ENCODE results near the gene MLKL. TPM values are rescaled to one million over a fixed set of nuclear protein-coding genes. Genes with fewer than 3 reads are reported as not detected.
A peak's percentile ranks its signal among the peaks of the same experiment; 100 is the strongest.

The MLKL gene
- total RNA-seq, 1 experiment from 2014 or later, result 4.3 TPM

- DNase-seq (ENCODE audit: low spot score) (no peak), ATAC-seq (no peak)
- Mint-ChIP-seq H3K4me1 (no peaks in the 10 kb centered on the region), H3K4me3 (no peak overlapping the region), H3K27me3 (ENCODE audit: low read depth) (no peaks in the 10 kb centered on the region), H3K36me3 (peaks cover 60% of the 10 kb centered on the region), H3K27ac (no peak overlapping the region), H3K9me3 (no peaks in the 10 kb centered on the region)
- POLR2A ChIA-PET, result no interaction called here
- CTCF ChIA-PET, result interaction anchor here (1.2 kb wide), 1 partner anchor 25 kb away, joined by 3 read pairs; the partner anchor contains the start of gene RFWD3
- peak; percentile 25; the same call in 1 of the 2 replicates for TF ChIP-seq ZNF121 (CRISPR knock-in tag; IDR thresholded peaks at IDR 0.05)
- TF ChIP-seq E2F4 (CRISPR knock-in tag; IDR thresholded peaks at IDR 0.05; ENCODE audit: borderline replicate concordance, low read depth), result no peak
- TF ChIP-seq GABPB1 (CRISPR knock-in tag; IDR thresholded peaks at IDR 0.05), result no peak
- no peak for TF ChIP-seq ELF4 (CRISPR knock-in tag; IDR thresholded peaks at IDR 0.05; ENCODE audit: low read depth)
- TF ChIP-seq IRF2 (CRISPR knock-in tag; IDR thresholded peaks at IDR 0.05; ENCODE audit: borderline replicate concordance, low read depth), result no peak
- TF ChIP-seq TCF7 (CRISPR knock-in tag; IDR thresholded peaks at IDR 0.05; ENCODE audit: low read depth), result no peak
Observed at GRCh38 chr16:74641969-74642368, 58.7 kb downstream of the MLKL start.

- H3K9me3 Mint-ChIP-seq, result no peaks in the 10 kb centered on the region
- no peak for DNase-seq (ENCODE audit: low spot score)
- peaks cover 60% of the 10 kb centered on the region for H3K36me3 Mint-ChIP-seq
- POLR2A ChIA-PET, result interaction anchor here (1.3 kb wide), 1 partner anchor 31 kb away, joined by 4 read pairs; the partner anchor contains the start of gene GLG1
- ATAC-seq, result no peak
- CTCF ChIA-PET, result no interaction called here
- H3K4me3 Mint-ChIP-seq, result no peak overlapping the region
- H3K4me1 Mint-ChIP-seq, result no peaks in the 10 kb centered on the region
- no peak overlapping the region for H3K27ac Mint-ChIP-seq
- H3K27me3 Mint-ChIP-seq (ENCODE audit: low read depth), result no peaks in the 10 kb centered on the region
- TF ChIP-seq ZNF512 (CRISPR knock-in tag; IDR thresholded peaks at IDR 0.05; ENCODE audit: borderline replicate concordance) (no peak), ZNF396 (CRISPR knock-in tag; IDR thresholded peaks at IDR 0.05; ENCODE audit: borderline replicate concordance) (no peak), ZNF416 (CRISPR knock-in tag; IDR thresholded peaks at IDR 0.05) (no peak), FOXP1 (CRISPR knock-in tag; IDR thresholded peaks at IDR 0.05; ENCODE audit: borderline replicate concordance) (no peak), HMGA2 (CRISPR knock-in tag; IDR thresholded peaks at IDR 0.05) (no peak), CTCF (IDR thresholded peaks at IDR 0.05) (no peak), USF1 (CRISPR knock-in tag; IDR thresholded peaks at IDR 0.05) (no peak)
Observed at GRCh38 chr16:74637742-74638453, 62.8 kb downstream of the MLKL start.

GRCh38 chr16:74635303-74635702 is 65.4 kb downstream of the MLKL start:
- H3K4me3 Mint-ChIP-seq, result no peak overlapping the region
- H3K27me3 Mint-ChIP-seq (ENCODE audit: low read depth), result no peaks in the 10 kb centered on the region
- no peak for DNase-seq (ENCODE audit: low spot score)
- H3K36me3 Mint-ChIP-seq, result peaks cover 67% of the 10 kb centered on the region
- no peaks in the 10 kb centered on the region for H3K9me3 Mint-ChIP-seq
- ChIA-PET POLR2A (no interaction called here), CTCF (no interaction called here)
- no peak for ATAC-seq
- no peak overlapping the region for H3K27ac Mint-ChIP-seq
- H3K4me1 Mint-ChIP-seq, result no peaks in the 10 kb centered on the region
- TF ChIP-seq ZNF232 (CRISPR knock-in tag; IDR thresholded peaks at IDR 0.05) (no peak), SOX15 (CRISPR knock-in tag; IDR thresholded peaks at IDR 0.05) (no peak), ERG (CRISPR knock-in tag; IDR thresholded peaks at IDR 0.05) (no peak), ZNF532 (CRISPR knock-in tag; IDR thresholded peaks at IDR 0.05; ENCODE audit: borderline replicate concordance) (no peak)

Data from WTC11 (cell line).